ENCODE results near the gene PCDHGA2. TPM values are rescaled to one million over a fixed set of nuclear protein-coding genes. Genes with fewer than 3 reads are reported as not detected.
"Not testable (repeated sequence)": the region's sequence is repeated elsewhere in the genome, so short reads cannot be mapped to it uniquely, and the experiment has no call there.

The PCDHGA2 gene
- total and polyA plus RNA-seq, 2 donors (not counting 1 experiment from before 2014, with no cell fraction given), result 4.5 to 5.8 TPM

DNA sequence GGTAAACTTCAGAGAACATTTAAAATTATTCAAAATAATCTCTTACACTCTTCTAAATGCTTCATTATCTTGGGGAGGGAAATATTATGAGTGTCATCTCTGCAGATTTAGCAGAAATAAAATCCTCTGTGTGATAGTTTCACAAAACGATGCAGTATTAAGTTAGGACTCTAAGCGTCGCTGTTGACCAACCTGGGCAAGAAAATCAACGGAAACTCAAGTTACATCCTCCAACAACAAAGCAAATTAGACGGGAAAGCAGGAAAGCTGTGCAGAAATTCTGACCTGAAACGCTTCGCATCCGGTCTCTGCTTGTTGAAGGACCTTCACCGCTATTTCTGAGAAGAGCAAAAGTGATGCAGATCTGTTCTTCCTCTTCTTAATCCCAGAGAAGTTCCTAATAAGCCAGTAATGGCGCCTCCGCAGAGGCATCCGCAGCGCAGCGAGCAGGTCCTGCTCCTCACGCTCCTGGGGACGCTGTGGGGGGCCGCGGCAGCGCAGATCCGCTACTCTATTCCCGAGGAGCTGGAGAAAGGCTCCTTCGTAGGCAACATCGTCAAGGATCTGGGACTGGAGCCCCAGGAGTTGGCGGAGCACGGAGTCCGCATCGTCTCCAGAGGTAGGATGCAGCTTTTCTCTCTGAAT is 35.2 kb downstream of the PCDHGA2 start, which contains the start of gene PCDHGA6:
Gene PCDHGA6 (plus strand): TSS at position 219 of the 645 bp plus-strand sequence. CDS start 193 bp downstream, at position 412.
- H3K9ac ChIP-seq (ENCODE audit: insufficient read depth, low read length), result no peak within 1 kb of the TSS
- peak within 1 kb of the TSS; percentile 38 to 48 (median 46) for H3K4me3 ChIP-seq (replicated peaks in 1 of 4; ENCODE audit: control extremely low read depth in 1 of 4, insufficient read depth in 1 of 4, low read depth in 3 of 4, low read length in 4 of 4)
- H3K9me3 ChIP-seq (ENCODE audit: control insufficient read depth, insufficient read depth, low read depth, low read length), result peaks cover 2% of the 10 kb centered on the region
- no peaks in the 10 kb centered on the region for H4K20me1 ChIP-seq (ENCODE audit: control insufficient read depth, extremely low read depth, insufficient read depth, low read length)
- peak; percentile 25 to 57 for DNase-seq (ENCODE audit: low read depth in 2 of 2)
- H3K36me3 ChIP-seq (ENCODE audit: control insufficient read depth, insufficient read depth, low read length), result no peaks in the 10 kb centered on the region
- H3K27me3 ChIP-seq (ENCODE audit: control insufficient read depth, insufficient read depth, low read length), result peaks cover 8% of the 10 kb centered on the region
- TF ChIP-seq EZH2 (IDR thresholded peaks at IDR 0.05; ENCODE audit: low read length, missing control alignments), result no peak
- TF ChIP-seq, protein P1, sequence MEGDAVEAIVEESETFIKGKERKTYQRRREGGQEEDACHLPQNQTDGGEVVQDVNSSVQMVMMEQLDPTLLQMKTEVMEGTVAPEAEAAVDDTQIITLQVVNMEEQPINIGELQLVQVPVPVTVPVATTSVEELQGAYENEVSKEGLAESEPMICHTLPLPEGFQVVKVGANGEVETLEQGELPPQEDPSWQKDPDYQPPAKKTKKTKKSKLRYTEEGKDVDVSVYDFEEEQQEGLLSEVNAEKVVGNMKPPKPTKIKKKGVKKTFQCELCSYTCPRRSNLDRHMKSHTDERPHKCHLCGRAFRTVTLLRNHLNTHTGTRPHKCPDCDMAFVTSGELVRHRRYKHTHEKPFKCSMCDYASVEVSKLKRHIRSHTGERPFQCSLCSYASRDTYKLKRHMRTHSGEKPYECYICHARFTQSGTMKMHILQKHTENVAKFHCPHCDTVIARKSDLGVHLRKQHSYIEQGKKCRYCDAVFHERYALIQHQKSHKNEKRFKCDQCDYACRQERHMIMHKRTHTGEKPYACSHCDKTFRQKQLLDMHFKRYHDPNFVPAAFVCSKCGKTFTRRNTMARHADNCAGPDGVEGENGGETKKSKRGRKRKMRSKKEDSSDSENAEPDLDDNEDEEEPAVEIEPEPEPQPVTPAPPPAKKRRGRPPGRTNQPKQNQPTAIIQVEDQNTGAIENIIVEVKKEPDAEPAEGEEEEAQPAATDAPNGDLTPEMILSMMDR (conservative IDR thresholded peaks at IDR 0.05 in 1 of 2, IDR thresholded peaks at IDR 0.05 in 1 of 2; ENCODE audit: low read depth in 1 of 2, low read length in 2 of 2), result peak; percentile 41 to 61
- no peaks in the 10 kb centered on the region for H3K4me1 ChIP-seq (ENCODE audit: control insufficient read depth, extremely low read depth, insufficient read depth, low read length)
- H3K27ac ChIP-seq (ENCODE audit: insufficient read depth, low read length), result no peak within 1 kb of the TSS
- peak within 1 kb of the TSS; percentile 59 for H3K4me2 ChIP-seq (ENCODE audit: extremely low read depth, insufficient read depth, low read length)
- peak within 1 kb of the TSS; percentile 60 for H2AFZ ChIP-seq (ENCODE audit: low read length)
- no peaks in the 10 kb centered on the region for H3K79me2 ChIP-seq (ENCODE audit: control insufficient read depth, insufficient read depth, low read length)

DNA sequence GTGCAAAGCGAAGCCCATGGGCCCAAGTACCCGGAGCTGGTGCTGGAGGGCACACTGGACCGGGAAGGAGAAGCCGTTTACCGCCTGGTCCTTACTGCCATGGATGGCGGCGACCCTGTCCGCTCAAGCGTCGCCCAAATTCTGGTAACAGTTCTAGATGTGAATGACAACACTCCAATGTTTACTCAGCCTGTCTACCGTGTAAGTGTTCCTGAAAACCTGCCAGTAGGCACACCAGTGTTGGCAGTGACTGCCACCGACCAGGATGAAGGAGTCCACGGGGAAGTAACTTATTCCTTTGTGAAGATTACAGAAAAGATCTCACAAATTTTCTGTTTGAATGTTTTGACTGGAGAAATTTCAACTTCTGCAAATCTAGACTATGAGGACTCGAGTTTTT is 36.1 kb downstream of the PCDHGA2 start:
- peak overlapping the region in 1 of 4 experiments; percentile 48 for H3K4me3 ChIP-seq (replicated peaks in 1 of 4; ENCODE audit: control extremely low read depth in 1 of 4, insufficient read depth in 1 of 4, low read depth in 3 of 4, low read length in 4 of 4)
- H3K9ac ChIP-seq (ENCODE audit: insufficient read depth, low read length), result no peak overlapping the region
- TF ChIP-seq, protein P1 (conservative IDR thresholded peaks at IDR 0.05 in 1 of 2, IDR thresholded peaks at IDR 0.05 in 1 of 2; ENCODE audit: low read depth in 1 of 2, low read length in 2 of 2), result no peak
- no peak for TF ChIP-seq EZH2 (IDR thresholded peaks at IDR 0.05; ENCODE audit: low read length, missing control alignments)
- no peak overlapping the region for H3K27ac ChIP-seq (ENCODE audit: insufficient read depth, low read length)
- no peaks in the 10 kb centered on the region for H3K36me3 ChIP-seq (ENCODE audit: control insufficient read depth, insufficient read depth, low read length)
- H3K4me2 ChIP-seq (ENCODE audit: extremely low read depth, insufficient read depth, low read length), result no peak overlapping the region
- H3K4me1 ChIP-seq (ENCODE audit: control insufficient read depth, extremely low read depth, insufficient read depth, low read length), result no peaks in the 10 kb centered on the region
- peaks cover 2% of the 10 kb centered on the region for H3K9me3 ChIP-seq (ENCODE audit: control insufficient read depth, insufficient read depth, low read depth, low read length)
- H4K20me1 ChIP-seq (ENCODE audit: control insufficient read depth, extremely low read depth, insufficient read depth, low read length), result no peaks in the 10 kb centered on the region
- no peaks in the 10 kb centered on the region for H3K79me2 ChIP-seq (ENCODE audit: control insufficient read depth, insufficient read depth, low read length)
- H3K27me3 ChIP-seq (ENCODE audit: control insufficient read depth, insufficient read depth, low read length), result peaks cover 8% of the 10 kb centered on the region
- no peak for DNase-seq (ENCODE audit: low read depth in 2 of 2)
- no peak overlapping the region for H2AFZ ChIP-seq (ENCODE audit: low read length)

DNA sequence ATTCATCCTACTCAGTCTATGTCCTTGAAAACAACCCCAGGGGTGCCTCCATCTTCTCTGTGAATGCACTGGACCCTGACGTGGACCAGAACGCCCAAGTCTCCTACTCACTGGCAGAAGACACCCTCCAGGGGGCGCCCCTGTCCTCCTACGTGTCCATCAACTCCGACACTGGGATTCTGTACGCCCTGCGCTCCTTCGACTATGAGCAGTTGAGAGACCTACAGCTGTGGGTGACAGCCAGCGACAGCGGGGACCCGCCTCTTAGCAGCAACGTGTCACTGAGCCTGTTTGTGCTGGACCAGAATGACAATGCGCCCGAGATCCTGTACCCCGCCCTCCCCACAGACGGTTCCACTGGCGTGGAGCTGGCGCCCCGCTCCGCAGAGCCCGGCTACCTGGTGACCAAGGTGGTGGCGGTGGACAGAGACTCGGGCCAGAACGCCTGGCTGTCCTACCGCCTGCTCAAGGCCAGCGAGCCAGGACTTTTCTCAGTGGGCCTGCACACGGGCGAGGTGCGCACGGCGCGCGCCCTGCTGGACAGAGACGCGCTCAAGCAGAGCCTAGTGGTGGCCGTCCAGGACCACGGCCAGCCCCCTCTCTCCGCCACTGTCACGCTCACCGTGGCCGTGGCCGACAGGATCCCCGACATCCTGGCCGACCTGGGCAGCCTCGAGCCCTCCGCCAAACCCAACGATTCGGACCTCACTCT is 37.0 kb downstream of the PCDHGA2 start:
- H3K9ac ChIP-seq (ENCODE audit: insufficient read depth, low read length); H3K79me2 ChIP-seq (ENCODE audit: control insufficient read depth, insufficient read depth, low read length); H4K20me1 ChIP-seq (ENCODE audit: control insufficient read depth, extremely low read depth, insufficient read depth, low read length); H3K9me3 ChIP-seq (ENCODE audit: control insufficient read depth, insufficient read depth, low read depth, low read length); DNase-seq (ENCODE audit: low read depth in 2 of 2); H3K27ac ChIP-seq (ENCODE audit: insufficient read depth, low read length); H3K4me1 ChIP-seq (ENCODE audit: control insufficient read depth, extremely low read depth, insufficient read depth, low read length); H3K4me2 ChIP-seq (ENCODE audit: extremely low read depth, insufficient read depth, low read length); H3K27me3 ChIP-seq (ENCODE audit: control insufficient read depth, insufficient read depth, low read length); H3K36me3 ChIP-seq (ENCODE audit: control insufficient read depth, insufficient read depth, low read length); H3K4me3 ChIP-seq (replicated peaks in 1 of 4; ENCODE audit: control extremely low read depth in 1 of 4, insufficient read depth in 1 of 4, low read depth in 3 of 4, low read length in 4 of 4); H2AFZ ChIP-seq (ENCODE audit: low read length): not testable (repeated sequence)
